NCI-H2029 treated with DMSO at 0.1 percent for 48 hours (cell line): Measurements from ENCODE around the gene MYO1D.
A peak's percentile ranks its signal among the peaks of the same experiment; 100 is the strongest.
"Not testable (repeated sequence)": the region's sequence is repeated elsewhere in the genome, so short reads cannot be mapped to it uniquely, and the experiment has no call there.

Experiments
- DNase-seq: peaks from one replicate; lab custom pipeline; 2025; lab: John Stamatoyannopoulos, UW

Gene MYO1D

DNA sequence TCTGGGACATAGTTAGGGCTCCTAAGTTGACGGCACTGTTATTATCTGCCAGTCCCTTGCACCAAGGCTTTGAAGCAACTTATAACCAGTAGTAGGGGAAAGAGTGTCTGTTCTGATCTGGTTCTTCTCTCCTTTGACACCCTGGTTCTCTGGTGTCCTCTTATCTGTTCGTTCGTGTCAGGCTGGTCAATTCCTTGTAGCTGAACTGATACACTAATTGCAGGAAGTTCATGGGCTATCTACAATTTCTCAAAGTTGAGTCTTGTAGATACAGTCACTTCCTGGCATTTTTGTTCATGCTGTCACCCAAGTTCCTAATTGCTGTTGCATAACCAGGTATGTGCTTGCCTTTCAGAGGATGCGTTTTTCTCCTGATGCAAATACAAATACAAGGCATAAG is 17.3 kb upstream of the MYO1D start:
- no peak for DNase-seq

- DNase-seq: not testable (repeated sequence)
Observed at GRCh38 chr17:32887410-32887809, 10.5 kb upstream of the MYO1D start.

DNA sequence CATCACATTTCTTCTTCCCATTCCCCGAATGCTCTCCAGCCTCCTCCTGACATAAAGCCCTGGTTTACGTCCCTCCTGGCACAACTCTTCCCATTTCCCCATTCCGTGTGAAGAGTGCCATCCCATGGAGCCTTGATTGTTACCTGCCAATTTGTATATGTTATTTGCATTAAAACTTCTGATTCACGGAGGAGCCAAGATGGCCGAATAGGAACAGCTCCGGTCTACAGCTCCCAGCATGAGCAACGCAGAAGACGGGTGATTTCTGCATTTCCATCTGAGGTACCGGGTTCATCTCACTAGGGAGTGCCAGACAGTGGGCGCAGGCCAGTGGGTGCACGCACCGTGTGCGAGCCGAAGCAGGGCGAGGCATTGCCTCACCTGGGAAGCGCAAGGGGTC is 10.0 kb upstream of the MYO1D start:
- not testable (repeated sequence) for DNase-seq

DNA sequence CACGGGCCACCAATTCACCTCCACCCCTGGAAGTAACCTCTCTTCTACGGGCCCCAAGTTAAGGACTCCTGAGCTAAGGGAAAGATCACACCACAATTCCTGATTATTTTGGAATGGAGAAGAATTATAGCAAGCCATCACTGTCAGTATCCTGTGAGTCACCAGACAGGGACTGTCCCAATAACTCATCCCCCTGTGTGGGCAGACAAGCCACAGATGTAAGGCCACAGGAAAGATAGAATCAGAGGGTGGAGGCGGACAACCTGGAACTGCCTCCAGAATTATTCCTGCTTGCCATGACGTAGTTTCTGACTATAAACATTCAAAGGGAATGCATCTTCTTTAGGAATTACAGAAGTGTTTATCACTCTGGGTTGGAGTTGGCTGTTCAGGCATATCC is 5.8 kb upstream of the MYO1D start:
- no peak for DNase-seq

DNA sequence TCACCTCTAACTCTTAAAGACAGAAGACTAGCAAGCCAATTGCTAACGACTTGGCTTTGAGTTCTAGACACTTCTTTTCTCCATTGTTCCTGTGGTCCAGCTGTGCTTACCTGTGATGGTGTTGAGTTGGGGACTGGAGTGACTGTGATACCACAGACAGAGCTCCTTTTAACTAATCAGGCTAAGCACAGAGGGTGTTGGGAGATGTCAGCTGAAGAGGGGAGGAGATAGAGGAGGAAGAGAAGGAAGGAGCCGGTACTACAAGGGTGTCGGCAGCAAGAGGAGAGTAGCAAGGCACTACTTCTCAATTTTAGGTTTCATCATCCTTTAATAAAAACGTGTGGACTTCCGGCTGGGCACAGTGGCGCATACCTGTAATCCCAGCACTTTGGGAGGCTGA is 5.1 kb upstream of the MYO1D start:
- DNase-seq: no peak

GRCh38 chr17:32880671-32881453 is 3.9 kb upstream of the MYO1D start:
- no peak for DNase-seq

GRCh38 chr17:32879134-32879533 is 2.2 kb upstream of the MYO1D start:
- no peak for DNase-seq

GRCh38 chr17:32878211-32878610 is 1.3 kb upstream of the MYO1D start:
- DNase-seq: no peak

GRCh38 chr17:32877164-32877764 is 340 bp upstream of the MYO1D start:
- DNase-seq: peak; percentile 41

GRCh38 chr17:32875923-32876416 is 954 bp downstream of the MYO1D start:
- no peak for DNase-seq

- no peak for DNase-seq
Observed at GRCh38 chr17:32875230-32875917, 1.6 kb downstream of the MYO1D start.

DNA sequence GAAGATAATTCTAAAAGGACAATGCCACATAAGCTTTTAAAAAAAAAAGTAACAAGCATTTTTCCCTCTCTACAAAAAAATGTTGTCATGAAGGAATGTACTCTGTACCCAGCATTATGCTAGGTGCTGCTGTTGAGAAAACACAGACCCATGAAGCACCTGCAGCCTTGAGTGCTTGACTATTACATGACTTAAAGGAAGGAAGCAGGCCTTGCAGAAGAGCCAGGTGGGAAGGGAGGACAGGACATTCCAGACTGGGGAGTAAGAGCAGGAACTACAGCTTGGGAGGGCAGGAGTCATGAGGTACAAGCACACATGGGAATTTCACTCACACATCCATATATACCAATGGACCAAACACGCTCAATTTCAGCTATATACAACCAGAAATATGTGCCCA is 3.8 kb downstream of the MYO1D start:
- DNase-seq: no peak

GRCh38 chr17:32871746-32872145 is 5.2 kb downstream of the MYO1D start:
- DNase-seq: no peak

DNA sequence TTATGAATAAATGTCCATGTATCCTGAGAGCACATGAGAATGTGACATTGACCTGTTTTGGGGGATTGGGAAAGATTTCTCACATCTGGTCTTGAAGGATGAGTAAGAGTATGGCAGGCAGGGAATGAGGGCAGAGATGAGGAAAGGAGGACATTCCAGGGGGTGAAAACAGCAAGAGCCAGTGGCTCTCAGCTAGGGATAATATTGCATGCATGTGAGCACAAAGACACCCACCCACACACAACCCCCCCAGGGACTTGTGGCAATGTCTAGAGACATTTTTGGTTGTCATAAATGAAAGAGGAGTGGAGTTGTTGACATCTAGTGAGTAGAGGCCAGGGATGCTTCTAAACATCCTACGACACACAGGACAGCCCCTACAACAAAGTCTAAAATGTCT is 6.0 kb downstream of the MYO1D start:
- DNase-seq: no peak

GRCh38 chr17:32870027-32870670 is 6.8 kb downstream of the MYO1D start:
- no peak for DNase-seq

- no peak for DNase-seq
Observed at GRCh38 chr17:32869345-32870026, 7.4 kb downstream of the MYO1D start.

GRCh38 chr17:32865141-32865540 is 11.8 kb downstream of the MYO1D start:
- no peak for DNase-seq

- DNase-seq: no peak
Observed at GRCh38 chr17:32863559-32863958, 13.4 kb downstream of the MYO1D start.

DNA sequence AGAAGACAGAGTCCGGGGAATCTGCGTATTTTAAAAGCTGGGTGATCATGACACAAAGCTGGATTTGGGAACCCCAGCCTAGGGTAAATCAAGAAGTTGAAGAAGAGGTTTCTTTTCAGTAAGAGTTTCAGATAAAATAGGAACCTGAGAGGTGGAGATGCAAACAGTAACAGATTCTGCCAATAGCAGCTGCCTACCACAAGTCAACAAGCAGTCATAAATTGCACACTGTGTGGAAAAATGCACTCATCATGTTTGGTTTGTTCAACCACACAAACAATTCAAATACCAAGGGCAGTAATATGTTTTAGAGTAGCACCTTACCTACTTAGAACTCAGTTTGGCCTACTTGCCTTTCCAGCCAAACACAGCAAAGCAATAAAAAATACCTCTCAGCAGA is 14.0 kb downstream of the MYO1D start:
- no peak for DNase-seq

DNA sequence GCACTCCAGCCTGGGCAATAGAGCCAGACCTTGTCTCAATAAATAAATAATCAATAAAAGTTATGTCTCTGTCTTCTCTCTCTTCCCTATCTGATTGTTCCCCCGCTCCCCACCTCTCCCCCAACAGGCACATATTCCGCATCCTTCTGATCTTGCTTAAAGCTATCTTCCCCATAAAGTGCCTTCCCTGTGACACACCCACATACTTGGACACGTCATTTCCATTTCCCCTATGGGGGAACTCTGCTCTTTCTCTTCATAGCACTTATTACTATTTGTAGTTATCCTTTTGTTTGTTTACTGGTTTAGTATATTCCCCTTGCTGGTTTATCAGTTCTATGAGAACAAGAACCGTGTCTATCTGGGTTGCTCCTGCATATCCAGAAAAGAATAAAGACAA is 14.9 kb downstream of the MYO1D start:
- DNase-seq: no peak

- no peak for DNase-seq
Observed at GRCh38 chr17:32859857-32860525, 16.9 kb downstream of the MYO1D start.
